Measurements from ENCODE around the gene NEU3. TPM values are rescaled to one million over a fixed set of nuclear protein-coding genes. Genes with fewer than 3 reads are reported as not detected.
"Not testable (repeated sequence)": the region's sequence is repeated elsewhere in the genome, so short reads cannot be mapped to it uniquely, and the experiment has no call there.

Gene NEU3
- total RNA-seq, 1 donor from 2014 or later: 4.9 TPM

- intact Hi-C loops (cut with micrococcal nuclease); ATAC-seq; DNase-seq: not testable (repeated sequence)
Observed at GRCh38 chr11:75046668-75047067, 57.9 kb downstream of the NEU3 start.

DNA sequence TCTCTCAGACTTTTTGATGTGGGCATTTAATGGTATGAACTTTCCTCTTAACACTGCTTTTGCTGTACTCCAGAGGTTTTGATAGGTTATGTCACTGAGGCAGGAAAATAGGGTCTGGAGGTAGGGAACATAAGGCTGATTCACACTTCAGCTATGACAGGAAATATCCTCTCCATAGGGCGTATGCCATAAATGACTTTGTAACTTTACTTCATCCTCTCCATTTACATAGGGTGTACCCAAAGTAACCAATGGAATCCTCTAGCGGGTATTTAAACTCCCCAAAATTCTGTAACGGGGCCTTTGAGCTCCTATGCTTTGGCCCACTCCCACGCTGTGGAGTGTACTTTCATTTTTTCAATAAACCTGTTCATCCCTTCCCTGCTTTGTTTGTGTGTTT, 58.5 kb downstream of the NEU3 start:
- intact Hi-C loops (cut with micrococcal nuclease): no loop called here
- ATAC-seq: no peak
- no peak for DNase-seq

DNA sequence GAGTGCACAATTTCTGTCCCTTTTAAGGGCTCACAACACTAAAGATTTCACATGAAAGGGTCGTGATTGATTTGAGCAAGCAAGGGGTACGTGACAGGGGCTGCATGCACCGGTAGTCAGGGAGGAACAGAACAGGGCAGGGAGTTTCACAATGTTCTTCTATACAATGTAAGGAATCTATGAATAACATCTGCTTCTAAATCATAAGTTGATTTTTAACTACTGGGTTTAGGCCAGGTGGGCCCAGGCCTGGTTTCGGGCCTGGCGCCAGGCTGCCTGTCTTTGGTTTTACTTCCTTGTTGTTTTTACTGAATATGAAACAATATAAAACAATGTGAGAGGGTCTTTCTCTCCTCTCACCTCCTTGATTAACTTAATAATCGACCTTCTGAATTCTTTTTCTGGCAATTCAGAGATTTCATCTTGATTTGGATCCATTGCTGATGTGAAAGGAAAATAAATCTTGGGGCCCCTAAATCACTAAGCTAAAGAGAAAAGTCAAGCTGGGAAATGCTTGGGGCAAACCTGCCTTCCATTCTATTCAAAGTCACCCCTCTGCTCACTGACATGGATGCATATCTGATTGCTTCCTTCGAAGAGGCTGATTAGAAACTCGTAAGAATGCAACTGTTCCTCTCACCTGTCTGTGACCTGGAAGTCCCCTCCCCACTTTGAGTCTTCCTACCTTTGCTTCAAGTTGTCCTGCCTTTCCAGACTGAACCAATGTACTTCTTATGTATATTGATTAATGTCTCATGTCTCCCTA, 61.0 kb downstream of the NEU3 start:
- intact Hi-C loops (cut with micrococcal nuclease); DNase-seq; ATAC-seq: not testable (repeated sequence)

DNA sequence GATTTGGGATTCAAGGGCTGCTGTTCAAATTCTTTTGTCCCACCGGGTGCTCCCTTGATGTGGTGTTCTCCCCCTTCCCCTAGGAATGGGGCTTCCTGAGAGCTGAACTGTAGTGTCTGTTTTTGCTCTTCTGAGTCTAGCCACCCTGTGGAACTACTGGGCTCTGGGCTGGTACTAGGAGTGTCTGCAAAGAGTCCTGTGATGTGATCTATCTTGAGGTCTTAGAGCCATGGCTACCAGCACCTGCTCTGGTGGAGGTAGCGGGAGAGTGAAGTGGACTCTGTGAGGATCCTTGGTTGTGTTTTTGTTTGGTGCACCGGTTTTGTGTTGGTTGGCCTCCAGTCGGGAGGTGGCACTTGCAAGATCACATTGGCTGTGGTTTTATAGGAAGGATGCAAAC, 61.8 kb downstream of the NEU3 start:
- no peak for ATAC-seq
- no peak for DNase-seq
- intact Hi-C loops (cut with micrococcal nuclease): no loop called here

DNA sequence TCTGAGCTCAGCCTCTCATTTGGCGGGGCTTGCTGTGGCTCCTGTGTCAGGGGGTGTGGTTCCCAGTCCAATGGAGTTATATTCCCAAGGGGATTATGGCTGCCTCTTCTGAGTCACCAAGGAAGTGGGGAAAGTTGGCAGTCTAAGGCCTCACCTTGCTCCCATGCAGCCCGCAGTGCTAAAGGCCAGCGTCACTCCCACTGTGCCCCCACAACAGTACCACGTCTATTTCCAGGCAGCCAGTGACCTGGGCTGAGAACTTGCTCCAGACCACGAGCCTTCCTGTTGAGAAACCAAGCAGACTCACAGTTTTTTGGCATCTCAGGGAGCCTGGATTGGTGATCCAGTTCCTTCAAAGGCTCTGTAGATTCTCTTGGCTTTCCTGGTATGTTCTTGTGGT, 62.3 kb downstream of the NEU3 start:
- intact Hi-C loops (cut with micrococcal nuclease): no loop called here
- ATAC-seq (no peak), DNase-seq (no peak)

DNA sequence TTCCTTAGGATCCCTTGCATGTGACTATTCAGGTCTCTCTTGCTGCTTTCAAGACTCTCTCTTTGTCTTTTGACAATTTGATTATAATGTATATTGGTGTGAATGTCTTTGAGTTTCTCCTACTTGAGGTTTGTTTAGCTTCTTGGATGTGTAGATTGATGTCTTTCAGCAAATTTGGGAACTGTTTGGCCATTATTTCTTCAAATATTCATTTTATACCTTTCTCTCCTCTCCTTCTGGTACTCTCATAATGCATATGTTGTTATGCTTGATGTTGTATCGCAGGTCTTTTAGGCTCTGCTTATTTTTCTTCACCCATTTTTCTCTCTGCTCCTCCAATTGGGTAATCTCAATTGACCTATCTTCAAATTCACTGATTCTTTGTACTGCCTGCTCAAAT, 63.7 kb downstream of the NEU3 start:
- ATAC-seq: no peak
- intact Hi-C loops (cut with micrococcal nuclease): no loop called here
- no peak for DNase-seq

DNA sequence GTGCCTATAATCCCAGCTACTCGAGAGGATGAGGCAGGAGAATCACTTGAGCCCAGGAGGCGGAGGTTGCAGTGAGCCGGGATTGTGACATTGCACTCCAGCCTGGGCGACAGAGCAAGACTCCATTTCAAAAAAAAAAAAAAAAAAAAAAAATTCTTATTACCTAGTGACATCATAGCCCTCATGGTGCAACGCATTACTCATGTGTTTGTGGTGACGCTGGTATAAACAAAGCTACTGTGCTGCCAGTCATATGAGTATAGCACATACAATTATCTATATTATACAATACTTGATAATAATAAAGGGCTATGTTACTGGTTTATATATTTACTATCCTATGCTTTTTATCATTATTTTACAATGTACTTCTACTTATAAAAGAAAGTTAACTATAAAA, 66.8 kb downstream of the NEU3 start:
- intact Hi-C loops (cut with micrococcal nuclease): no loop called here

GRCh38 chr11:75056814-75057213, 68.1 kb downstream of the NEU3 start:
- ATAC-seq (no peak), DNase-seq (no peak)
- intact Hi-C loops (cut with micrococcal nuclease): no loop called here

More for the DNA sequence above, 66.8 kb downstream of the NEU3 start:
- DNase-seq (no peak), ATAC-seq (no peak)

GRCh38 chr11:75059299-75059698, 70.6 kb downstream of the NEU3 start:
- DNase-seq (no peak), ATAC-seq (no peak)

DNA sequence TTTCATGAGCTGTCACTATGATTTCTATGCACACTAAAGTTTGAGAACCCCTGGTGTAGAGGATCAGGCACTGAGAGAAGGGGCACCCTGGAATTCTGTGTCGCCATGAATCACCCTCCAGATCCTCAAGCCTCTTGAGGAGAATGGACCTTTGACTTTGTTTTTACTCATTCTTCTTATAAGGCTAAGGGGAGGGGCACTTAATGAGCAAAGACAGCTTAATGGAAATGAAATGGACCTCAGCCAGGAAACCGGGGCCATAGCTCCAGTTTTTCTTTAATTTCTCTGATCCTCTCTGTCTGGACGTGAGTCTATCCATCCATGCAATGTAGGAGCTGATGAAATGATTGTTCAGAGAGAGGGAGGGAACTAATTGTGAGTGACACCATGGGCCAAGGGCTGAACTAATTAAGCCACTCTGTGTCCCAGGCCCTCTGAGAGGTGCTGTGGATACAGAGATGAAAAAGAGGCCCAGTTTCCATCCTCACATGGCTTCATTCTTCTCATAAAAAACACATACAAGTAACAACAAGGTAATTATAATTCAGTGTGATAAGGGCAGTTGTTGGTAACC, 75.1 kb downstream of the NEU3 start:
- no peak for DNase-seq
- intact Hi-C loops (cut with micrococcal nuclease): no loop called here
- ATAC-seq: no peak

More at GRCh38 chr11:75059299-75059698, 70.6 kb downstream of the NEU3 start:
- intact Hi-C loops (cut with micrococcal nuclease): no loop called here

GRCh38 chr11:75066061-75066460, 77.3 kb downstream of the NEU3 start:
- DNase-seq (no peak), ATAC-seq (no peak)
- intact Hi-C loops (cut with micrococcal nuclease): no loop called here

Other genes with a start within 250 kb of the NEU3 start
- 11.7 TPM for gene RNF169, start 240.1 kb upstream of the NEU3 start, total RNA-seq
- gene XRRA1, start 39.8 kb upstream of the NEU3 start, total RNA-seq: 7.3 TPM
- gene SPCS2, start 39.7 kb upstream of the NEU3 start, total RNA-seq: 105 TPM
- gene OR2AT4, start 107.9 kb downstream of the NEU3 start, total RNA-seq: not detected
- gene SLCO2B1, start 162.2 kb downstream of the NEU3 start, total RNA-seq: 30.1 TPM

Data from left ventricle myocardium superior (tissue), 1 donor.